ENCODE measurements around the gene FYTTD1.

FYTTD1 gene

DNA sequence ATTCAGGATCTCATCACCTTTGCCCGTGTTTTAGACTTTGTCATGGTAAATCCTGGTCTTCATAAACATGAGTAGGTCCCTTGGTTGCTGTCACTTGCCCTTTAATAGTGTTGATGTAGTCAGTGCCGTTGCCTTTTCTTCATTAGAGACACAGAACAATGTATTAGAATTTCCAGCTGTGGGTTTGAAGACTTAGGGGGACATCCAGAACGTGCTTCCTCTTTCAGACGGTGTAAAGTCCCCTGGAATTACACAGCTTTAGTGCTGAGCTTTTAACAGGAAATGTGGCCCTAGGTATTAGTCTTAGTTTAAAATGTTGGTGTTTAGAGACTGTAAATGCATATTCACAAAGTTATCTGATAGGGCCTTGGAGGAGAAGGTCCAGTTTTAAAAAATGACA lies 32.5 kb downstream of the FYTTD1 start:
- TF ChIP-seq TARDBP (IDR thresholded peaks at IDR 0.05) = no peak
- no peak for TF ChIP-seq ELF4 (IDR thresholded peaks at IDR 0.05)
- no peak for TF ChIP-seq FOXK2 (IDR thresholded peaks at IDR 0.05)
- TF ChIP-seq ARNT (IDR thresholded peaks at IDR 0.05) = no peak
- no peak for TF ChIP-seq ZNF384 (IDR thresholded peaks at IDR 0.05)
- no peak for TF ChIP-seq HDGF (IDR thresholded peaks at IDR 0.05; ENCODE audit: borderline replicate concordance)
- no peak for TF ChIP-seq FOXA1 (IDR thresholded peaks at IDR 0.05)
- ChIA-PET CTCF (no interaction called here), POLR2A (no interaction called here)
- DNase-seq (ENCODE audit: extremely low spot score) = no peak

DNA sequence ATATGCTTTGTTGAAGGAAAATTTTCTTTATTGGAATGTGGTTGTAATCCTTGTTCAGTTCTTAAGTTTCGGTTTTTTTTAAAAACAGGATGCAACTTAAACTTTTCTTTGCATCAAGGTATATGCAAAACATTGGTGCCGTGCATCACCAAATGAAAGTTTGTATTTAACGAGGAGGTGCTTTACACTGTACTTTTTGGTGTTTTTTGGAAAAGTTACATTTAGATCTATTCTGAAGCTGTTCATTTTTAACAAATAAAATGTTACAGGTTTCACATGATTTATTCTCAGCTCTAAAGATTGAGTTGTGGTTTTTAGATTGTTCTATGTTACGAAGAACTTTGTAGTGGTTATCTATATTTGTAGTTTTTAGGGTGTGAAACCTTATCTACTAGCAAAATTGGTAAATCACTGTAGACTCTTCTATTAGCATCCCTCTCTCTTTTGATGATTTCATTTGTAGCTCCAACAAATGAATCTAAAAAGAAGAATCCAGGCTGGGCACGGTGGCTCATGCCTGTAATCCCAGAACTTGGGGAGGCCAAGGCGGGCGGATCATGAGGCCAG lies 34.4 kb downstream of the FYTTD1 start:
- CTCF ChIA-PET = no interaction called here
- no peak for DNase-seq (ENCODE audit: extremely low spot score)
- TF ChIP-seq SP1 (IDR thresholded peaks at IDR 0.05) = no peak
- POLR2A ChIA-PET = no interaction called here

DNA sequence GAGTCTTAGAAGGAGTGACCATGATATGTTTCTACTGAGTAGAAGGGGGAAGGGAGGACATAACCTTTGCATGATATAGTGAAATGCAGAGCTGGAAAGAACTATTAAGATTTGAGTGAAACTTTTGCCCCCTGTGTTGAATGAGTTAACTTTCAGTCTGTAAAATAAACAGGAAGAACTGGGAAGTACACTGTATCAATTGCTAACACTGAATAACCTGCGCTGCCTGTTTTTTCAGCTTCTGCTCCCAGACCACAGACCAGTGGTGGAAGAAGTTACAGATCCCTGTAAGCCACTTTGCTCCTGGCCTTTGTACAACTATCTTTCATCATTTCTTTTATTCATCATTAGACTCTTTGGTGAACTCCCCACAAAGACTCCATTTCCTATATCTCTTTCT lies 37.7 kb downstream of the FYTTD1 start:
- ChIA-PET POLR2A (interaction anchor here (1.0 kb wide), 1 partner anchor 14 kb away, joined by 4 read pairs; no protein-coding TSS in a partner anchor), CTCF (no interaction called here)
- no peak for DNase-seq (ENCODE audit: extremely low spot score)
- no peak for TF ChIP-seq L3MBTL2 (conservative IDR thresholded peaks at IDR 0.05)
- no peak for TF ChIP-seq NFRKB (IDR thresholded peaks at IDR 0.05)

DNA sequence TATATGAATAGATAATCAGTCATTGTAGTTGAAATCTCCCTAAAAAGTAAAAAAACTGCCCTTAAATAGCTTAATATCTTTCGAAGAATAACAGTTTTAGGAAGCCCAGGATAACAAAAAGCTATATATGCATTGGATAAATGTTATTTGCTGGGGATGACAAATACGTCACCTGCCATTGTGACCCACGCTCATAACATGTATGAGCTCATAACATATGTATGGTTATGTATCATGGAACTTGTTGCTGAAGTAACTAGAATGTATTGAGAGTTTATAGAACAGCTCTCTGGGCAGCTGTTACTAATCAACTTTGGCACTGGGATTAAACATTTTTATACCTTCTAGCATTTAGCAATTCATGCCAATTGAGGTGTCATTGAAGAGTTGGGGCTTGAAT lies 39.6 kb downstream of the FYTTD1 start:
- CTCF ChIA-PET = interaction anchor here (0.9 kb wide), 1 partner anchor 11 kb away, joined by 4 read pairs; no protein-coding TSS in a partner anchor
- DNase-seq (ENCODE audit: extremely low spot score) = no peak
- POLR2A ChIA-PET = interaction anchor here (1.0 kb wide), 1 partner anchor 50 kb away, joined by 3 read pairs; no protein-coding TSS in a partner anchor
- TF ChIP-seq SP1 (IDR thresholded peaks at IDR 0.05) = no peak
- TF ChIP-seq CTBP1 (IDR thresholded peaks at IDR 0.05; ENCODE audit: borderline replicate concordance) = no peak
- no peak for TF ChIP-seq FOXM1 (IDR thresholded peaks at IDR 0.05; ENCODE audit: borderline replicate concordance)
- no peak for TF ChIP-seq FOXA1 (IDR thresholded peaks at IDR 0.05)
- no peak for TF ChIP-seq HDGF (IDR thresholded peaks at IDR 0.05; ENCODE audit: borderline replicate concordance)
- TF ChIP-seq, protein P1, sequence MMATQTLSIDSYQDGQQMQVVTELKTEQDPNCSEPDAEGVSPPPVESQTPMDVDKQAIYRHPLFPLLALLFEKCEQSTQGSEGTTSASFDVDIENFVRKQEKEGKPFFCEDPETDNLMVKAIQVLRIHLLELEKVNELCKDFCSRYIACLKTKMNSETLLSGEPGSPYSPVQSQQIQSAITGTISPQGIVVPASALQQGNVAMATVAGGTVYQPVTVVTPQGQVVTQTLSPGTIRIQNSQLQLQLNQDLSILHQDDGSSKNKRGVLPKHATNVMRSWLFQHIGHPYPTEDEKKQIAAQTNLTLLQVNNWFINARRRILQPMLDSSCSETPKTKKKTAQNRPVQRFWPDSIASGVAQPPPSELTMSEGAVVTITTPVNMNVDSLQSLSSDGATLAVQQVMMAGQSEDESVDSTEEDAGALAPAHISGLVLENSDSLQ (IDR thresholded peaks at IDR 0.05) = no peak
- no peak for TF ChIP-seq ELF4 (IDR thresholded peaks at IDR 0.05)
- TF ChIP-seq NFRKB (IDR thresholded peaks at IDR 0.05) = no peak
- TF ChIP-seq L3MBTL2 (conservative IDR thresholded peaks at IDR 0.05) = no peak
- TF ChIP-seq SUZ12 (IDR thresholded peaks at IDR 0.05) = no peak

DNA sequence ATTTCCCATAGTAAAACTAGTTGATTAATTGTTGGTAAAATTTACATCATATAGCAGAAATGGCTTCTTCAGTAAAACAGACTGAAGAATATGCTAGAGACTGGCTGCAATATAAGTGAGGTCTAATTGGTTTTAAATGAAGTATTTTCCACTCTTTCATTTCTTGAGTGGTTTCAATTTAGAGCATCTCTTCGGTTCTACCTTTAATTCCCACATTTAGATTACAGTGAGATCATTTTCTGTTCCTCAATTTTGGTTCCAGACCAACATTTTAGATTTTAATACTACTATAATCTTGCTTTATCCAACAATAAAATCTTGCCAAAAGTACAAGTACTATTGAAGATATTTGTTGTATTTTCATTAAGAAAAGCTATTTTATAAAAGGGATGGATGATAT lies 40.4 kb downstream of the FYTTD1 start:
- no peak for DNase-seq (ENCODE audit: extremely low spot score)
- ChIA-PET CTCF (no interaction called here), POLR2A (no interaction called here)
- TF ChIP-seq CTBP1 (IDR thresholded peaks at IDR 0.05; ENCODE audit: borderline replicate concordance) (no peak), NFRKB (IDR thresholded peaks at IDR 0.05) (no peak), SP1 (IDR thresholded peaks at IDR 0.05) (no peak), LEF1 (IDR thresholded peaks at IDR 0.05; ENCODE audit: borderline replicate concordance) (no peak), ARNT (IDR thresholded peaks at IDR 0.05) (no peak)

DNA sequence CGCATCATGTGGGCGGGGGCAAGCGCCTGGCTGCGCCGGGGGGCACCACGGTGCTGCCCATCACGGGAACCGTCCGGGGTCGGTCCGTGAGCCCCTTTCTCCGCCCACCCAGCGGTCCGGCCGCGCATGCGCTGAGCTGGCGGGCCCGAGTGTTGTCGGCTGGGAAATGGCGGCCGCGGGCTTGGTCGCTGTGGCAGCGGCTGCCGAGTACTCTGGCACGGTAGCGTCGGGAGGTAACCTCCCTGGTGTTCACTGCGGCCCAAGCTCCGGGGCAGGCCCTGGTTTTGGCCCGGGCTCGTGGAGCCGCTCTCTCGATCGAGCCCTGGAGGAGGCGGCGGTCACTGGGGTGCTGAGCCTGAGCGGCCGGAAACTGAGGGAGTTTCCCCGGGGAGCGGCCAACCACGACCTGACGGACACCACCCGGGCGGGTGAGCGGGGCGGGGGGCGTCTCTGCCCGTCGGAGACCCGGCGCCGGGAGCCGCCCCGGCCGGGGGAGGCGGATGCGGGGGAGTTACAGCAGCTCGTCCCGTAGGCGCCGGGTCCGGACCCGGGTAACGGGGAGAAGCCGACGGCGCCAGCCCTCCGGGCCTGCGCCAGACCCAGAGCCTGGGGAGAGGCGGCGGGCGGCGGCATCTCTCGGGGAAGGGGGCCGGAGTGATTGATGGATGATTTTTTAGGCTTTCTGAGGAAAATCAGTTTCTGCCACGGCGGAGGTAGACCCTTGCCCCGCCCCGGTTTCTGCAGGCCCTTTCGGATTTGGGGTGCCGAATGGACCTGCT lies 41.6 kb downstream of the FYTTD1 start, which contains the start of gene LRCH3:
TSS of gene LRCH3 (plus strand) at position 142 of the 779 bp plus-strand sequence. CDS start at position 167, 25 bp downstream.
- CTCF ChIA-PET = no interaction called here
- POLR2A ChIA-PET = interaction anchor here (1.0 to 1.3 kb wide), 3 partner anchors 12 to 43 kb away, joined by 3 read pairs; no protein-coding TSS in a partner anchor
- DNase-seq (ENCODE audit: extremely low spot score) = peak; percentile 87
- TF ChIP-seq ZNF384 (IDR thresholded peaks at IDR 0.05) (no peak), ELF4 (IDR thresholded peaks at IDR 0.05) (peak; percentile 72)
- TF ChIP-seq, protein P1 (IDR thresholded peaks at IDR 0.05) = peak; percentile 72; the same call in 1 of the 2 replicates

DNA sequence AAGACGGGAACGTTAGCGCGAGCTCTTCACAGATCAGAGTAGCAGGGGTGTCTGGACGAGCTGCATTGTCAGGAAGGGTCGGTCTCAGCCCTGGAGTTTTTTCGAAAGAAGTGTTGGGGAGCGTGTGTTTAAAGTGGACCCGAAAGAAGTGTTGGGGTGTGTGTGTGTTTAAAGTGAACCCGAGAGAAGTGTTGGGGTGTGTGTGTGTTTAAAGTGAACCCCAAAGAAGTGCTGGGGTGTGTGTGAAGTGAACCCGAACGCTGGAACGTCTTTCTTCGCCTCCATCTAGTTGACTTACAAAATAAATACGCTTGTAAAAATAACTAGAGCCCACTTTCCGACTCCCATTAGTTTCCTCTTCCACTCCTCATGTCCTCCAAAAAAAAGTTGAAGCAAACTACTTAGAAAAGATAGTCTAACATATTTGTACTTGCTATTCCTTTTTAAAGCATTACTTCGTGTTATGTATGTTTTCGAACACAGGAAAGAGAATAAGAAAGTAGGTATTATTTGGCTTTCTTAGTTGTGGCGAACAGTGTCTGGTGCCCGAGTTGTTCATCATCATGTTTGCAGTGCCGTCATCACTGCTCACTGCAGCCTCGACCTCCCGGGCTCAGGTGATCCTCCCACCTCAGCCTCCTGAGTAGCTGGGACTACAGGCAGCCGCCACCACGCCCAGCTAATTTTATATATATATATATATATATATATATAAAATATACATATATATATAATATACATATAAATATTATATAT lies 42.4 kb downstream of the FYTTD1 start:
- TF ChIP-seq FOXA1 (IDR thresholded peaks at IDR 0.05) (no peak), NFRKB (IDR thresholded peaks at IDR 0.05) (no peak), HDGF (IDR thresholded peaks at IDR 0.05; ENCODE audit: borderline replicate concordance) (no peak), FOXM1 (IDR thresholded peaks at IDR 0.05; ENCODE audit: borderline replicate concordance) (no peak), SUZ12 (IDR thresholded peaks at IDR 0.05) (no peak), CTBP1 (IDR thresholded peaks at IDR 0.05; ENCODE audit: borderline replicate concordance) (no peak), SP1 (IDR thresholded peaks at IDR 0.05) (no peak)
- DNase-seq (ENCODE audit: extremely low spot score) = no peak
- CTCF ChIA-PET = no interaction called here
- POLR2A ChIA-PET = interaction anchor here (1.3 kb wide), 1 partner anchor 18 kb away, joined by 3 read pairs; no protein-coding TSS in a partner anchor
